ENCODE data around the gene MED8.
"Not testable (repeated sequence)": the region's sequence is repeated elsewhere in the genome, so short reads cannot be mapped to it uniquely, and the experiment has no call there.

The MED8 gene

DNA sequence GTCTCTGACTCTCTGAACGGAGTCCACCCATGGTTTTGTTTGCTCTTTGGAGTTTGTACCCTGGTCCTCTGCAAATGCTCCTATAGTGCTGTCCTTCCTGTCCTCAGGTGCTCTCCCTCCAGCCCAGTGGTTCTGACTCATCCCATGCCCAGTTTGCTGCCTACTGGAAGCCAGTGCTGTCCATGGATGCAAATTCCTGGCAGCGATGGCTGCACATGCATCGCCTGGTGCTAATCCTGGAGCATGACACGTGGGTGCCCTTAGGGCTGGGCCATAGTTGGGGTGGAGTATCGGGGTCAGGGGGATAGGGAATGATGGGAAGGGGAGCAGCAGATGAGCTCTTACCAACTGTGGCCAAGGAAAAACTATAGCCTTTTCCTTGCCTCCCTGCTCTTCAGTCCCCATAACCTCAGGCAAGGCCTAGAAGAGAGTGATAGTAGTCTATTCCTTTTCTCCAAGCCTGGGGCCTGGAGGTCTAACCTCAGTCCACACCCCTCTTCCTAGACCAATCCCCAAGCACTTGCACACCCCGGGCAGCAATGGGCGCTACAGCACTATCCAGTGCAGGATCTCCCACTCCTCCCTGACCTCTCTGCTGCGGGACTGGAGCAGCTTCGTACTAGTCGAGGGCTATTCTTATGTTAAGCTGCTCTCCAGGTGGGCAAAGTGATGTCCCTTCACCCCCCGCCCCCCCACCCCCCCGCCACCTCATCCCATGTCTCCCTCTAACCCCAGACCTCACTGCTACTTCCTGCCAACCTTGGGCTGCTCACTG, 32.6 kb upstream of the MED8 start:
- DNase-seq, result no peak

DNA sequence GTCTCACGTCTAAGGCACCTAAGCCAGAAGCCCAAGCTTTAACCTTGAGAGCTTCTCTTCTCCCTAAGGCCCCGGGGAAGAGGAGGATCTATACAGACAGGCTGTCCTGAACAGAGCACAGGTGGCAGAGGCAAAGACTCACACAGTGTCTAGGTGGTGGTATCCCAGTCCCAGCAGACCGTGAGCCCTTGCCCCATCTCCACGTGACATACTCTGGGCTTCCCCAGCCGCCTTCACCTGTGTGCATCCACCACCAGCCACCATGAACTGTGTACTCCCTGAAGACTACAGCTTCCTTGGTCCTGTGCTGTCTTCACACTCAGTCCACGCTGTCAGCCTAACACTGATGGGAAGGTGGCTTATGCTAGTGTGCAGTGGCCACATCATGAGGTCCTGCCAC, 31.8 kb upstream of the MED8 start:
- no peak for DNase-seq

DNA sequence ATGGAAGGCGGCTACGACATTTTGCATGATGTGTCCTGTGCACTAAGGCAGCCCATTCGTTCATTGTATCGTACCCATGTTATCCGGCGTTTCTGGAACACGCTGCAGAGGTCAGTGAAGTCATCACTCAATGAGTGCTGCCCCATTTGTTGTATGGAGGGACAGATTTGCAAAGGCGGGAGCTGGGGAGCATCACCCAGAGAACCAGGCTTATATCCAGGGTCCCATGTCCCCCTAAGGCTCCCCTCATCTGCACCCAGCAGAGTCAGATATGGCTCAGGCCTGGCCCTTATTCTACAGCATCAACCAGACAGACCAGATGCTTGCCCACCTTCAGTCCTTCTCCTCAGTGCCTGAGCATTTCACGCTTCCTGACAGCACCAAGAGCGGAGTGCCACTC, 31.3 kb upstream of the MED8 start:
- DNase-seq, result no peak

DNA sequence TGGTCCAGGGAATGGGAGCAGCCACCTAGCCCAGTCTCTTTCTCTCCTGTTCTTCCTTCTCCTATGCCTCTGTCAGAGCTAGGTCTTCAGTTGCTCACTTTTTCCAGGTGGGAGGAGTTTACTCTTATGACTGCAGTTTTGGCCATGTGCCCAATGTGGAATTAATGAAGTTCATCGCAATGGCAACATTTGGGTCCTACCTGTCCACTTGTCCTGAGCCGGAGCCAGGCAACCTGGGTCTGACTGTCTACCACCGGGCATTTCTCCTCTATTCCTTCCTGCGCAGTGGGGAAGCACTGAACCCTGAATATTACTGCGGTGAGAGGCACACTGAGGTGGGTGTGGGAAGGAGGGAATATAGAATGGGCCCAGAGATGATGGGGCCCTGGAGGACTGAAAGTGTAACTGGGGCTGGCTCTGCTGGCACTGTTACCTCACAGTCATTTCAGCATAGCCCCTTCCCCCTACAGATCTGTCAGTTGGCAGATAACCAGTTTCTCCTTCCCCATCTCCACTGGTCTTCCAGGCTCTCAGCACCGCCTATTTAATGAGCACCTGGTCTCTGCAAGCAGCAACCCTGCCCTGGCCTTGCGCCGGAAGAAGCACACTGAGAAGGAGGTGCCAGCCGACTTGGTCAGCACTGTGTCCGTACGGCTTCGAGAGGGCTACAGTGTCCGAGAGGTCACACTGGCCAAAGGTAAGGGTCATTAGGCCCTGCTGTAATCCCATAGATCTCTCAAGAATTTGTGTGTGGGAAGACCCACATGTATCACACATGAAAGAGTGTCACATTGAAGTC, 30.2 kb upstream of the MED8 start:
- DNase-seq, result no peak

DNA sequence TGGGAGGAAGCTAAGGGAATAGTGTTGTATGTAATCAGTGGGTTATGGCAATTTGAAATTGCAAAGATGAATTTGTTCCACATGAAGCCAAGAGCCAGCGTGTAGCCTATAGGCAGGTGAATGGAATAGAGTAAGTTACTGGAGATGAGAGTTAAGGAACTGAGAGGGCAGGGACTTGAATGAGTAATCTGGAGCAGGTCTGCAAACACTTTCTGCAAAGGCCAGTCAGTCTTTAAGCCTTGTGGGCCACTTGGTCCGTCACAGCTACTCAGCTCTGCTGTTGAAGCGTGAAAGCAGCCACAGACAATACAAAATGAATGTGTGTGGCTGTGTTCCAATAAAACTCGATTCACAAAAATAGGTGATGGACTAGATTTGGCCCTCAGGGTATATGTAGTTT, 29.3 kb upstream of the MED8 start:
- no peak for DNase-seq

DNA sequence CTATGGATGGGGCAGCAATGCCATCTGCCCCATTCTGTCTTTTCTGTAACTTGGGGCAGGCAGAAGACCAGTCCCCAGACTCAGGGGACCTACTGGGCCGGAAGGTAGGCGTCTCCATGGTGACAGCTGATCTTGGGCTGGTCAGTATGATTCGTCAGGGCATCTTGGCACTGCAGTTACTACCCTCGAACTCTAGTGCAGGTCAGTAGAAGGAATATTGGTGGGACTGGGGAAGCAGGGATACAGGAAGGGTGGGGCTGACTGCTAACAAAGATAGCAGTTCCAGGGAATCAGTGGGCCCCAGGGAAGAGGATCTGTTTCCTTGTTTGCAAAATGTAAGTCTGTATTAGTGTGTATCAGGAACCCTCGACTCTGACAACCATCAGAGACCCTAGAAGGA, 26.3 kb upstream of the MED8 start:
- no peak for DNase-seq

DNA sequence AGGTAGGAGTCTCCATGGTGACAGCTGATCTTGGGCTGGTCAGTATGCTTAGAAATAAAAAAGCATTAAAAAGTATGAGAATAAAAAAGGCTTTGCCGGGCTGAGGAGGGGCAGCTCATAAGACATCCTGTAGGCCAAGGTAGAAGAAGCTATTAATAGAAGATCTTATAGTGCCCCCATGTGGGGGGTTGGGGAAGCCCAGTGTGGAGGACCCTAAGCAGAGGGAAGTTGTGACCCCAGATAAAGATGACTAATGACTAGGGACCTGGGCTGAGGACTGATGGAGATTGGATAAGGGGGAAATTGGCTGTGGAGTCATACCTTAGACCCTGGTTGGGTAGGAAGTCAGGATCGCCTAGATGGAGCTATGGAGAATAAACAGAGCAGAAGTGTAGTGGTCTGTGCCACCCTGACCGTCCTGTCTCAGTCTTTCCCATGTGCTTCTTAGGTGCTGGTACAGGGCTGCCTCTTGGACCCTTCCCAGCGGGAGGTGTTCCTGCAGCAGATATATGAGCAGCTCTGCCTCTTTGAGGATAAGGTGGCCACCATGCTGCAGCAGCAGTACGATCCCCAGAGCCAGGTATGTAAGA, 25.1 kb upstream of the MED8 start:
- DNase-seq, result peak in 18 of 58 donors; percentile 2 to 33 (median 9)

DNA sequence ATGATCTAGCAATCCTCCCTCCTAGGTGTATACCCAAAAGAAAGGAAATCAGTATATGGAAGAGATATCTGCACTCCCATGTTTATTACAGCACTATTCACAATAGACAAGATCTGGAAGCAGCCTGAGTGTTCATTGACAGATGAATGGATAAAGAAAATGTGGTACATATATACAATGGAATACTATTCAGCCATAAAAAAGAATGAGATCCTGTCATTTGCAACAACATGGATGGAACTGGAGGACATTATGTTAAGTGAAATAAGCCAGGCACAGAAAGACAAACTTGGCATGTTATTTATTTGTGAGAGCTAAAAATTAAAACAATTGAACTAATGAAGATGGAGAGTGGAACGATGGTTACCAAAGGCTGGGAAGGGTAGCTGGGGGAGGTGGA, 23.8 kb upstream of the MED8 start:
- DNase-seq, result not testable (repeated sequence)

DNA sequence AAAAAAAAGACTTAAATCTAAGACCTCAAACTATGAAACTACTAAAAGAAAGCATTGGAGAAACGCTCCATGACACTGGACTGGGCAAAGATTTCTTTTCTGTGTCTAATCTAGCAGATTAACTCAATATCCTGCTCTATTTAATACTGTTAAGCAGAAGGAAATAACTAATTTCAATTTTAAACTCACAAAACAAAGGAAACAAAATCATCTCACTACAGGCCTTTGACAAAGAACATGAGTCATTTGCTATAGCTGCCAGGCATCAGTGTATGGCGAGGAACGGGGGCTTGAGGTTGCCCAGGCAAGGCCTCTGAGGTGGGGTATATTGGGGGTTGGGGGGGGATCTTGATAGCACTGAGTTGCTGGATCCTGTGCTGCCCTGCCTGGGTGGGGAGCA, 21.0 kb upstream of the MED8 start:
- DNase-seq, result no peak

DNA sequence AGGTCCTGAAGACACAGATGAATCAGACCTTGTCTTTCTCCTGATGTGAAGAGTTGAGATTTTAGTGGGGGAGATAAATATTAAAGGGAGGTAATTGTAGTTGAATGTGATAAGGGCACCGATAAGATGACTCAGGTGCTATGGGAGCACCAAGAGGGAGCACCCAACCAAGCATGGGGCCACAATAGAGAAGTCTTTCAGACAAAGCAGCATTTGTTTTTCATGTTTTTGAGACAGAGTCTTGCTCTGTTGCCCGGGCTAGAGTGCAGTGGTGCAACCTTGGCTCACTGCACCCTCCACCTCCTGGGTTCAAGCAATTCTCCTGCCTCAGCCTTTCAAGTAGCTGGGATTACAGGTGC, 16.3 kb upstream of the MED8 start:
- DNase-seq, result no peak

DNA sequence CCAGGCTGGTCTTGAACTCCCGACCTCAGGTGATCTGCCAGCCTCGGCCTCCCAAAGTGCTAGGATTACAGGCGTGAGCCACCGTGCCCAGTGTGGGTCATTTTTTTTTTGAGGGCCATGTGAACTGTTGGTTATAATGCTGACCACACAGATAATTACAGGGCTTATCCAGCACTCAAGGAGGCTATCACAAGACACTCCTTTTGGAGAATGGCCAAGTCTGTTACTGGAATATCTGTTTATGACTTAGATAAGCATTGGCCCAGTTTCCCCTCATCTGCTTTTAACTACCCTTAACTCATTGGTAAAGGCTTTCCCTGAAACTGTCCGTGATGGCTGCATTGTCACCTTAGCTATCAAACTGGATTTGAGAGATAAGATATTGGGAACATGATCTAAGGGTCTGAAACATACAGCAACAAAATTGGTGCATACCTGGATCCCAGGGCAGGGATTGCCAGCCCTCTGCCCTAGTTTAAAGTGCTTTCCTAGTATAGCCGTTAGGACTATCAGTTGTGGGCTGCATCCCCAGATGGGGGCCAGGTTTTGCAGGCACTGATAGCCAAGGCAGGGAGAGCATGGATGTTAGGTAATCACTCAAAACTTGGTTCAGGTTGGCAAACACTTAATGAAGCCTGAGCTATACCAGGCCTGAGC, 15.7 kb upstream of the MED8 start:
- no peak for DNase-seq

DNA sequence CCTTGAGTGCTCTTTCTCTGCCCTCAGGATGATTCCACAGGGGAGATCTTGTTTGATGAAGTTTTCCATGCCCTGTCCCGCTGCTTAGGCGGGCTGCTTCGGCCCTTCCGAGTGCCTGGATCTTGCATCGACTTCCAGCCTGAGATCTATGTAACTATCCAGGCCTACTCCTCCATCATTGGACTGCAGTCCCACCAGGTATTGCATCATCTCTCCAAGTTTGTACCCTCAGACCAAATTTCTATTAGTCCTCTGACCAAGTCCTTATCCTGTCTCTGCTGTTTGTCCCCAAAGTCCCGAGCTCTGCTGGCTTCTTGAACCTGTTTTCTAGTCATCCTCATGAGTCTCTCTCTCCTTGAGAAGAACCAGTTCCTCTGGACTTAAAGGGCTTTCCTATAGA, 14.8 kb upstream of the MED8 start:
- no peak for DNase-seq

DNA sequence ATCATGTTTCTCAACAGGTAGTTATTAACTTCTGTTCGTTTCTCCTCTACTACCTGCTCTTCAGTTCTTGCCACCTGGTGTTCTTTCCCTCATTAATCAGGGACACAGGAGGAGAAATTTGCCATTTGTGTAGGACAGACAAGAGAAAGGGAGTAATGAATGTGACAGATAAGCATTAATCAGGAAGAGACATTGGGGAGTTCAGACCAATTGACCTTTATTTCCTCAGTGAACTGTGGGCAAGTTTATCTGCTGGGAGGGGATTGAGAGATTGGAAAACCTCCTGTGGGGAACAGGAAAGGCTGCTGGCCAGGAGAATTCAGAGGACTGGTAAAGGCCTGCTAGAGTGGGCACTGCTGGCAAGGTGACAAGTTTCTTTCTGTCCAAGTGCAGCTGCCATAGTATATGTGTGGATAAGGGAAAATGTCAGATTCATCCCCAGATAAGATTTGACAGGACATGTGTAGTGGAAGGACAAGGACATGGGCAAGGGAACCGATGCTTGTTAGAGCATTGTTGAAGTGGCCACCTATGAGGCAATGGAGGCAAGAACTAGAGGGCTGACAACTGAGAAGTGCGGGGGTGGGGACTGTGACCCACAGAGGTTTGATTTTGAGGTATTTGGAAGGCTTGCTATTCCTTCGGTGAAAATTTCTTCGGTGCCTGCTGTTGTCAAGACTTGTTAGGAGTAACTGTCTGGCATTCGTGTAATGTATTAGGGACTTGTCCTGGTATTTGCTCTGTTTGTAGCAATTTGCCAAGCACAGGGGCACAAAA, 12.7 kb upstream of the MED8 start:
- DNase-seq, result no peak

DNA sequence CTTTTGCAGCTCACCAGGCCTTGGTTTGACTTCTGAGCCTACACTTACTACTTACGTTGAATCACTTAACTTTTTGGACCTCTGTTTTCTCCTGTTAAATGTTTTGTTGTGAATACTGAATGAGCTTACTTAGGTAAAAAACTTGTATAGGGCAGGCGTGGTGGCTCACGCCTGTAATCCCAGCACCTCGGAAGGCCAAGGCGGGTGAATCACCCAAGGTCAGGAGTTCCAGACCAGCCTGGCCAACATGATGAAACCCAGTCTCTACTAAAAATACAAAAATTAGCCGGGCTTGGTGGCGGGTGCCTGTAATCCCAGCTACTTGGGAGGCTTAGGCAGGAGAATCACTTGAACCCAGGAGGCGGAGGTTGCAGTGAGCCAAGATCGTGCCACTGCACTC, 10.8 kb upstream of the MED8 start:
- not testable (repeated sequence) for DNase-seq

DNA sequence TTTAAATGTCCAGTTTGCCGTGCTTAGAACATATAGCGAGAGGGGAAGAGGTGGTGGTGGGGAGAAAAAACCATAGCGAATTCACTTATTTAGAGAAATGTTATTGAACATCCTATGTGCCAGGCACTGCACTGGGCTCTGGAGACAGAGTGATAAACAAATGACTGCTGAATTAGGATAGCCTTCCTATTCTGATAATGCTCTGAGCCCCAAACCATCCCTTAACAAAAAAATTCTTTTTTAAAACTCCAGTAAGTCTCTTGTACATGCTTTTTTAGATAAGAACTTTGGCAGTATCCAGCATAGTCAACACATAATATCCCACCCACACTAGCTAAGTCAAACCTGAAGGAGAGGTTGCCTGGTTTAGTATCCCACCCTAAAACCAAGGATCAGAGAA, 8.6 kb upstream of the MED8 start:
- no peak for DNase-seq

DNA sequence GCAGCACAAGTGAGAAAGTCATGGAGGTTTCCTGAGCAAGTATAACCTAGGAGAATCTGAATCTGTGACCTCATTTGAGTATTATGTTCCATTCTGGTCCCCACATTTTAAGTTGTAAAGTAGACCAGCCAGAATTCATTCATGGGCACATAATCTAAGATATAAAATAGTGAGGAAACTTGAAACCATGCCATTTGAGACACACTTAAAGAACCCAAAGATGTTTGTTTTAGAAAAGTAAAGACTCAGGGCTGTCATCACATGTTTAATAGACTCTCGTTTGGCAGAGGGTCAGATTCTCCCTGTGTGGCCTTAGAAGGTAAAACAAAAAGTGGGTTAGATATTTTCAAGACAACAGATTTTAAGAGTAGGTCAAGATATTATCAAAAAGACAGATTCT, 6.5 kb upstream of the MED8 start:
- DNase-seq, result no peak

DNA sequence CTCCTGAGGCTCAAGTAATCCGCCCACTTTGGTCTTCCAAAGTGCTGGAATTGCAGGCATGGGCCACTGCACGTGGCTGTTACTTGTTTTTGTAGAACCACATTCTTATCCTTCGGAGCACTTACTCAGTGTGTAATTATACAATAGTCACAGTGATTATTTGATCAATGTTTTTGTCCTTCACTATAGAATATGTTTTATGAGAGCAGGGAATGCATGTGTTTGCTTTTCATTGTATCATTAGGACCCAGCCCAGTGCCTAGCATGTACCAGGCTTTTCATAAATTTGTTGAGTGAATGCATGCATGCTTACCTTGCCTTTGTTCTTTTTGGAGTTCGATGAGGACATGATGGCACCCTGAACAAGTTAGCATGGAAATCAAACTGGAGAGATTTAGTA, 5.9 kb upstream of the MED8 start:
- DNase-seq, result no peak

DNA sequence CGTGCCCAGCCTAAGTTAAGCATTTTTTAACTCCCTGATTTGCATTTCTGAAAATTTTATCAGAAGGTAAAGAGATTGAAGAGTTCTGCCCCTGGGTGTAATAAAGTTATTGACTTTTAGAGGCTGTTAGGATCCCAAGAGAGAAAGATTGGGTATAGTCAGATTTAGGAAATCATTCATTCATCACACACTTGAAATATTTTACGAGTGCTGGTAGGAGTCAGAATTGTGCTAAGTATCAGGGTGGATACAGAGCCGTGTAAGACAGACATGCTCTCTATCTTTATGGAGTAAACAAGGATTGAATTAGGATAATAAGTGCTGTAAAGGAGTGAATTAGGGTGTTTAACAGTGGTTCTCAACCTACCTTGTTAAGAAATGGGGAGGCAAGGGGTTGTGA, 3.1 kb upstream of the MED8 start:
- no peak for DNase-seq

DNA sequence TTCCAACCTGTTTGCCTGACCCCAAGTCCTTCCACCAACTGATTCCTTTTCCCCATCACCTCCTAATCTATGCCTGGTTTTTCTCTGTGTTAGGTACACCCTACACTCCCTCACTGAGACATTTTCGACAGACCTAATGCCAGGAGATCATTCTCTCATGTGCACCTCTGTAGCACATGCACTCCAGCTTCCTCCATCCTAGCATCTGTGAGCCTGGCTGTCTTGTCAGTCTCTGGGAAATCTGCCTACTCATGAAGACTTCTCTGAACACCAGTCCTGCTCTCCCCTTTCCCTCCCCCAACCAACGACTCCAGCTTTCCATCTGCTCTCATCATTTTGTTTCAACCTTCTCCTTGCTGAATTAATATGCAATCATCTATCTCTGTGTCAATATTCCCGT, 987 bp downstream of the MED8 start:
- no peak for DNase-seq

DNA sequence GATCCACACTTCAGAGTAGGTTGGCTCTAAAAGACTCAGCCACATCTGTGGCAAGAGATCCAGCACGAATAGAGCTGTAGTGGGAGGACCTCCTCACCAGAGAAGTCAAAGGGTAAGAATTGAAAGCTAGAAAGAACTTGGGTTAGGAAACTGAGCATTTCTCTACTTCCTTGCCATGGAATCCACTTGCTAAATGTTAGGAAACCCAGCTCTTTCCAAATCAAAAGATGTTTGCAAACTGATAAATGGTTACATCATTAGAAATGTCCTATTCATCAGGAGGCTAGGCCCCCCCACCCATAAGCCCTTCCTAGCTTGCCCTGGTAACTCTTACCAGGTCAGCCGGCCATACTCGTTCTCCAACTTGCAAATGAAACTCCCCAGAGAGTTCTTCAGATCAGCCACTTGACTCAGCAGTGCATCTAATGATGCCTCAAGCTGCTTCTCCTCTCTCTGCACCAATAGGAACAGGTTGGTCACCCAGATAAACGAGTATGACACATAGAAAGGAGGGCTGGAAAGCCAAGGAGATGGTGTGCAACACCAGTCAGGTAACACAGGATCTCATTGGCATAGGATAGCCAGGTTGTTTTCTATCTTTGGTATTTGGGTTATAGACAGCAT, 1.5 kb downstream of the MED8 start:
- no peak for DNase-seq

DNA sequence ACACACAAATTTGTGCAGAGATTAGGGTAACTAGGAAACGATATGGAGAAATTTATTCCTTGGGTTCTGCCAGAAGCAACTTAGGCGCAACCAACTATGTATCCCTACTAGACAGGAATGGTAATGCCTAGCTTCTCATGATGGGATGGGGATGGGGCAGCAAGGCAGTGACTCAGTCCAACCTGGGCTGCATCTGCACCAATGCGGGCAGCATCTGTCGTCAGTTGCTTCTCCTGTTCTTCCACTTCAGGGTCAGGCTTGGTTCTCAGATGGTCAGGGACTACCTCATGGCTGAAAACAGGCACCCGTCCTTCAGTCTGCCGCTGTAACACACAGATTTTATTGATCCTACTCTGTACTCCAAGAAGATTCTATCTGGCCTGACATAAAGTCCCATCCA, 2.9 kb downstream of the MED8 start:
- no peak for DNase-seq
